ENCODE data around the gene PRSS36. TPM values are rescaled to one million over a fixed set of nuclear protein-coding genes. Genes with fewer than 3 reads are reported as not detected.
"Not testable (repeated sequence)": the region's sequence is repeated elsewhere in the genome, so short reads cannot be mapped to it uniquely, and the experiment has no call there.

The PRSS36 gene
- total RNA-seq (ENCODE audit: low replicate concordance), result 1.8 and 2.0 TPM in 2 replicates
- long read RNA-seq, partial matches to known transcripts, result 0 of 2 reads
- long read RNA-seq, other reads (novel, unspliced or antisense), result 2 of 2 reads

DNA sequence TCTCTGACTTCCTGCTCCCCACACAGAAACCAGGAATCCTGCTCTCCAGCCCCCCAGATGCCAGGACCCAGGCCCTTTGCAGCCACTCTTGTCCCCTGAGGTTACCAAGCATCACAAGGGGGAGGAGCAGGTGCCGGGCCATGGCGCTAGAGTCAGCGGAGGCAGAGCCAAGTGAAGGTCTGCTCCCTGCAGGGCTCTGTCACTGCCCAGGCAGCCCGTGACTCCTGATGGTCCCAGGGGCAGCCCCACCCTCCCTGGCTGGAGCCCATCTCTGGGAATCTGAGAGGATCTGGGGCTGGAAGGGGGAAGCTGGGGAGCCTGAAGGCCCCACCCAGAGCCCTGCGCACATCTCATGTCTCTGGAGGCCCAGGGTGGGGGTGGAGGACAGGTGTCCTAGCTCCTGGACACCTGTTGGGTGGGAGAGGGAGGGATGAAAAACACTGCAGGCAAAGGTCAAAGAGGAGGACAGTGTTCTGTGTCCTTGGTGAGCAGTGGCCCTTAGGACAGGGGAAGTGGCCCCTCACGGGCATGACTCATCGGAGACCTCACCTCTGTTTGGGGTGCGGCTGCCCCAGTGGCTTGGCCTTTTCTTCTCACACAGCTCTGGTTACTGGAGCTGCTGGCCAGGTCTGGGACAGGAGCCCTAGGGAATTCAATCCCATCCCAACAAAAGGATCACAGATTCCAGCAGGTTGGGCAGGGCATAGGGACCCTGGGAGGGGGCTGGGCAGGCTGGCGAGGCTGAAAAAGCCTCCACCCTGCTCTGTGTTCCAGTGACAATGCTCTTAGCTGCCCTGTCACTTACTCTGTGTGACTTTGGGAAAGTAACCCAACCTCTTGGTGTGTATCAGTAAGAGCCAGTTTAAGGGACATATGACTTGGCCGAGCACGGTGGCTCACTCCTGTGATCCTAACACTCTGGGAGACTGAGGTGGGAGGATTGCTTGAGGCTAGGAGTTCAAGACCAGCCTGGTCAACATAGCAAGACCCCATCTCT lies at the start of gene PRSS36:
TSS of gene PRSS36 (minus strand) at position 173 of the 997 bp plus-strand sequence. CDS start at position 142, 31 bp downstream.
- no peak within 1 kb of the TSS for H3K4me3 Mint-ChIP-seq
- no peak within 1 kb of the TSS for H3K27ac Mint-ChIP-seq
- H3K9me3 Mint-ChIP-seq, result no peaks in the 10 kb centered on the region
- no peaks in the 10 kb centered on the region for H3K36me3 Mint-ChIP-seq
- H3K4me1 Mint-ChIP-seq (ENCODE audit: unreplicated experiment), result no peaks in the 10 kb centered on the region
- DNase-seq (ENCODE audit: extremely low spot score, unreplicated experiment), result no peak
- TF ChIP-seq, protein P1, sequence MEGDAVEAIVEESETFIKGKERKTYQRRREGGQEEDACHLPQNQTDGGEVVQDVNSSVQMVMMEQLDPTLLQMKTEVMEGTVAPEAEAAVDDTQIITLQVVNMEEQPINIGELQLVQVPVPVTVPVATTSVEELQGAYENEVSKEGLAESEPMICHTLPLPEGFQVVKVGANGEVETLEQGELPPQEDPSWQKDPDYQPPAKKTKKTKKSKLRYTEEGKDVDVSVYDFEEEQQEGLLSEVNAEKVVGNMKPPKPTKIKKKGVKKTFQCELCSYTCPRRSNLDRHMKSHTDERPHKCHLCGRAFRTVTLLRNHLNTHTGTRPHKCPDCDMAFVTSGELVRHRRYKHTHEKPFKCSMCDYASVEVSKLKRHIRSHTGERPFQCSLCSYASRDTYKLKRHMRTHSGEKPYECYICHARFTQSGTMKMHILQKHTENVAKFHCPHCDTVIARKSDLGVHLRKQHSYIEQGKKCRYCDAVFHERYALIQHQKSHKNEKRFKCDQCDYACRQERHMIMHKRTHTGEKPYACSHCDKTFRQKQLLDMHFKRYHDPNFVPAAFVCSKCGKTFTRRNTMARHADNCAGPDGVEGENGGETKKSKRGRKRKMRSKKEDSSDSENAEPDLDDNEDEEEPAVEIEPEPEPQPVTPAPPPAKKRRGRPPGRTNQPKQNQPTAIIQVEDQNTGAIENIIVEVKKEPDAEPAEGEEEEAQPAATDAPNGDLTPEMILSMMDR (conservative IDR thresholded peaks at IDR 0.05), result no peak
- H3K27me3 Mint-ChIP-seq, result peaks cover 40% of the 10 kb centered on the region

DNA sequence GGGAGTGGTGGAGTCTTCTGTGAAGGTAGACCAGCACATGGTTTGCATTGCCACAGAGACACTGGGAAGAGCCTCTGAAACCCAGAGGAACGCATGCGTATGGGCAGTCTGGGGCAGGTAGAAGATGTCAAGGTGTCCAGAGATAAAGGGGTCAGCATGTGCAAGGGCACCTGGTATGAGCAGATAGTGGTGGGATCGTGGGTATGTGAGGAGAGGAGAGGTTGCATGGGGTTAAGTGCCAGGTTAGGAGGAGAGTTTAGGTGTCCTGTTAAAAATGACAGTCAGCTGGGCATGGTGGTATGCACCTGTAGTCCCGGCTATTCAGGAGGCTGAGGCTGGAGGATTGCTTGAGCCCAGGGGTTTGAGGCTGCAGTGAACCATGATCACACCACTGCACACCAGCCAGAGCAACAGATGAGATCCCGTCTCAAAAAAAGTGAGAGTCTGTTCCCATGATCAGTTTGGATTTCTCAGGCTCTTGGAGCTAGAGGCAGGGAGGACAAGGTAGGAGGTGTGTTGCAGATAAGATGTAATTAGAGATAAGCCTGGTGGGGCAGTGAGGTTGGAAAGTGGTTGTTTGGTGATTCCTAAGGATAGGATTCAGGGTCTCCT lies 49.7 kb upstream of the PRSS36 start:
- TF ChIP-seq, protein P1 (conservative IDR thresholded peaks at IDR 0.05), result no peak
- peak overlapping the region; percentile 0 for H3K27ac Mint-ChIP-seq
- H3K9me3 Mint-ChIP-seq, result no peaks in the 10 kb centered on the region

DNA sequence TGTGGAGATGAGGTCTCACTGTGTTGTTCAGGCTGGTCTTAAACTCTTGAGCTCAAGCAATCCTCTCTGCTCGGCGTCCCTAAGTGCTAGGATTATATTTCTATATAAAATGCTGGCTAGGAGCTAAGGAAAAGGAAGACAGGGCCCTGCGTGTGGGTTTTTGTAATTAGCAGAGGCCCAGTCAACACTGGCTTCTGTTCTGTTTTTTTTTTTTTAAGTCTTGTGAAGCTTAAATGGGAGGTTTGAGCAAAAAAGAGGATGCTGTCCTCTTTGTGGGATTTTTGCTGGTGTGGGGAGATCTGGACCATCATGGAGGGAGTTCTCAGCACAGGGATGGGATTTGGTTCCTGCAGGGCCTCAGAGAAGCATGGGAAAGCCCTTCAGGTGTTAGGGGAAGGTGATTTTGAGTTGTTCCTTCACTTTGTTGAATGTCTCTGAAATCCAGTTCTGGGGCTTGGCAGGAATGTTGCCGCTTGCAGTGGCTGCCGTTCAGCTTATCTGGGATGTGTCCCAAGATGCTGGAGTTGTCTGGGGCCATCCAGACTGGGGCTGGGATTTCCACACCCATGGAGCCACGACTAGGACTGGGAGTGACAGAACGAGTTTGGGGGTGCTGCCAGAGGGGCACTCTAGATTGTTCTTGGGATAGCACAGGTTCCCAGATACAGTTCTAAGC lies 48.5 kb upstream of the PRSS36 start:
- Mint-ChIP-seq H3K36me3 (peaks cover 30% of the 10 kb centered on the region), H3K9me3 (no peaks in the 10 kb centered on the region), H3K27me3 (peaks cover 29% of the 10 kb centered on the region), H3K4me3 (no peak overlapping the region), H3K4me1 (ENCODE audit: unreplicated experiment) (no peaks in the 10 kb centered on the region), H3K27ac (peak overlapping the region; percentile 26)
- TF ChIP-seq, protein P1 (conservative IDR thresholded peaks at IDR 0.05), result no peak
- no peak for DNase-seq (ENCODE audit: extremely low spot score, unreplicated experiment)

More for the DNA sequence above, 49.7 kb upstream of the PRSS36 start:
- DNase-seq (ENCODE audit: extremely low spot score, unreplicated experiment), result no peak
- Mint-ChIP-seq H3K4me1 (ENCODE audit: unreplicated experiment) (no peaks in the 10 kb centered on the region), H3K4me3 (peak overlapping the region; percentile 18), H3K36me3 (peaks cover 27% of the 10 kb centered on the region), H3K27me3 (peaks cover 37% of the 10 kb centered on the region)

DNA sequence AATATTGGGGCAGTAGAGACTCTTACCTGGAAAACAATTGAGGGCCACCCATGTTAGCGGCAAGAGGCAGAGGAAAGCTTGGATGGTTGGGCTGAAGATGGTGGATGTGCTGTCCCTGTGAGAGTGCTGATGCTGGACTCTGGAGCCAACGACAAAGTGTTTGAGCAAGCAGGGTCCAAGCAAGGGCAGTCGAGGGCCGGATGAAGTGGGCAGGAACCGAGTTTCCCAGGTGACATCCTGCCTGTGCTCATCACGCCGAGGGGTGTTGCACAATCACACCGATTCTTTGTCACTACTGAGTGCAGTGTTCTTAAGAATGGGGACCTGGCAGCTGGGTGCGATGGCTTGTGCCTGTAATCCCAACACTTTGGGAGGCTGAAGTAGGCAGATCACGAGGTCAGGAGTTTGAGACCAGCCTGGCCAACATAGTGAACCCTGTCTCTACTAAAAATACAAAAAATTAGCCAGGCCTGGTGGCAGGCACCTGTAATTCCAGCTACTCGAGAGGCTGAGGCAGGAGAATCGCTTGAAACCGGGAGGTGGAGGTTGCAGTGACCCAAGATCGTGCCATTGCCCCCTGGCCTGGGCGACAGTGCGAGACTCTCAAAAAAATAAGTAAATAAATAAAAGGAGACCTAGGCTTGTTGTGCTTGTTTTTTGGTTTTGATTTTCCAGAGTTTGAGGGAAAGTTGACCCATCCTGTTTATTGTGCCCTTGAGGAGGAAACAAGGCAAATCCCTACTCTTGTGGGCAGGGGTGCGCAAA lies 46.6 kb upstream of the PRSS36 start:
- Mint-ChIP-seq H3K4me1 (ENCODE audit: unreplicated experiment) (no peaks in the 10 kb centered on the region), H3K36me3 (peaks cover 41% of the 10 kb centered on the region)

DNA sequence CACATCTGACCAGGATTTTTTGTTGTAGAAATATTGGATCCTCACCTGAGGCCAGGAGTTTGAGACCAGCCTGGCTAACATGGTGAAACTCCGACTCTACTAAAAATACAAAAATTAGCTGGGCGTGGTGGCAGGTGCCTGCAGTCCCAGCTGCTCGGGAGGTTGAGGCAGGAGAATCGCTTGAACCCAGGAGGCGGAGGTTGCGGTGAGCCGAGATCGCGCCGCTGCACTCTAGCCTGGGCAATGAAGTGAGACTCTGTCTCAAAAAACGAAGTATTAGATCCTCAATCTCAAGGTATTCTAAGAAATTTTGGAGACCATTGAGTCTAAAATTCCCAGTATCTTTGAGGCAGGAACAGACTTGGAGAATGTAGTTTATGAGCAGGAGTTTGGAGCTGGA lies 46.0 kb upstream of the PRSS36 start:
- not testable (repeated sequence) for DNase-seq (ENCODE audit: extremely low spot score, unreplicated experiment); H3K9me3 Mint-ChIP-seq

More for the DNA sequence above, 46.6 kb upstream of the PRSS36 start:
- no peak for DNase-seq (ENCODE audit: extremely low spot score, unreplicated experiment)
- no peak overlapping the region for H3K27ac Mint-ChIP-seq
- TF ChIP-seq, protein P1 (conservative IDR thresholded peaks at IDR 0.05), result no peak
- H3K4me3 Mint-ChIP-seq, result no peak overlapping the region
- no peaks in the 10 kb centered on the region for H3K9me3 Mint-ChIP-seq
- H3K27me3 Mint-ChIP-seq, result peaks cover 17% of the 10 kb centered on the region

More for the DNA sequence above, 46.0 kb upstream of the PRSS36 start:
- Mint-ChIP-seq H3K36me3 (peaks cover 47% of the 10 kb centered on the region), H3K27me3 (peaks cover 10% of the 10 kb centered on the region)
- not testable (repeated sequence) for H3K4me1 Mint-ChIP-seq (ENCODE audit: unreplicated experiment); H3K4me3 Mint-ChIP-seq; H3K27ac Mint-ChIP-seq

All from type B pancreatic cell (in vitro differentiated cells).